ENCODE measurements around the gene PELI1. TPM values are rescaled to one million over a fixed set of nuclear protein-coding genes. Genes with fewer than 3 reads are reported as not detected.

The PELI1 gene
- total and polyA plus RNA-seq, 9 donors: 5.7 to 14.4 (median 12.0) TPM

GRCh38 chr2:64119369-64119768 is 24.9 kb downstream of the PELI1 start:
- no peak overlapping the region for H3K4me3 ChIP-seq
- 63 to 95% (median 80%) methylated on average over 4 of the region's 4 CpGs for WGBS, 3 donors
- no peaks in the 10 kb centered on the region for H3K36me3 ChIP-seq
- no peaks in the 10 kb centered on the region for H3K27me3 ChIP-seq
- H3K9me3 ChIP-seq: no peaks in the 10 kb centered on the region
- H3K4me1 ChIP-seq (ENCODE audit: insufficient read depth): peaks cover 2% of the 10 kb centered on the region
- H3K27ac ChIP-seq: no peak overlapping the region
- intact Hi-C loops (cut with DNase I): no loop called here
- TF ChIP-seq POLR2A (IDR thresholded peaks at IDR 0.05): no peak
- TF ChIP-seq EP300 (IDR thresholded peaks at IDR 0.05): no peak
- TF ChIP-seq CTCF (IDR thresholded peaks at IDR 0.05): no peak
- DNase-seq: no peak

- DNase-seq: no peak
- H3K36me3 ChIP-seq: no peaks in the 10 kb centered on the region
- H3K9me3 ChIP-seq: no peaks in the 10 kb centered on the region
- H3K27ac ChIP-seq: no peak overlapping the region
- intact Hi-C loops (cut with DNase I): no loop called here
- H3K4me3 ChIP-seq: no peak overlapping the region
- TF ChIP-seq POLR2A (IDR thresholded peaks at IDR 0.05) (no peak), EP300 (IDR thresholded peaks at IDR 0.05) (no peak), CTCF (IDR thresholded peaks at IDR 0.05) (no peak)
- peaks cover 4% of the 10 kb centered on the region for H3K4me1 ChIP-seq (ENCODE audit: insufficient read depth)
- no peaks in the 10 kb centered on the region for H3K27me3 ChIP-seq
- 68 to 84% (median 83%) methylated on average over 2 of the region's 2 CpGs for WGBS, 3 donors
Measured at GRCh38 chr2:64115808-64116598, 28.2 kb downstream of the PELI1 start.

- Histone ChIP-seq H3K27me3 (no peaks in the 10 kb centered on the region), H3K36me3 (no peaks in the 10 kb centered on the region), H3K9me3 (no peaks in the 10 kb centered on the region), H3K27ac (no peak overlapping the region), H3K4me1 (ENCODE audit: insufficient read depth) (peaks cover 4% of the 10 kb centered on the region), H3K4me3 (no peak overlapping the region)
- DNase-seq: no peak
- TF ChIP-seq EP300 (IDR thresholded peaks at IDR 0.05): no peak
- no peak for TF ChIP-seq CTCF (IDR thresholded peaks at IDR 0.05)
- TF ChIP-seq POLR2A (IDR thresholded peaks at IDR 0.05): no peak
- 63 to 85% (median 70%) methylated on average over 3 of the region's 3 CpGs for WGBS, 3 donors
- intact Hi-C loops (cut with DNase I): no loop called here
Measured at GRCh38 chr2:64114912-64115277, 29.3 kb downstream of the PELI1 start.

- Histone ChIP-seq H3K4me3 (no peak overlapping the region), H3K4me1 (ENCODE audit: insufficient read depth) (peaks cover 4% of the 10 kb centered on the region), H3K27ac (no peak overlapping the region), H3K9me3 (no peaks in the 10 kb centered on the region), H3K36me3 (no peaks in the 10 kb centered on the region), H3K27me3 (no peaks in the 10 kb centered on the region)
- WGBS, 3 donors: 50 to 65% (median 63%) methylated on average over 1 of the region's 1 CpG
- intact Hi-C loops (cut with DNase I): no loop called here
- DNase-seq: no peak
- no peak for TF ChIP-seq CTCF (IDR thresholded peaks at IDR 0.05)
- TF ChIP-seq POLR2A (IDR thresholded peaks at IDR 0.05): no peak
- no peak for TF ChIP-seq EP300 (IDR thresholded peaks at IDR 0.05)
Measured at GRCh38 chr2:64114063-64114911, 29.9 kb downstream of the PELI1 start.
